Progenitor cell of endocrine pancreas (in vitro differentiated cells): ENCODE data around the gene EPYC. TPM values are rescaled to one million over a fixed set of nuclear protein-coding genes. Genes with fewer than 3 reads are reported as not detected.

Experiments used
- DNase-seq: peaks from one replicate; pipeline ENCODE4 v3.0.0; 2021; ENCODE audit warnings: low spot score; ENCODE audit not compliant: unreplicated experiment
- H3K27ac Mint-ChIP-seq: 2 replicates; pipeline ENCODE4 v1.8.0; 2021; ENCODE audit warnings: mild to moderate bottlenecking, moderate library complexity, mixed read lengths
- H3K27me3 Mint-ChIP-seq: 2 replicates; pipeline ENCODE4 v1.8.0; 2021; ENCODE audit warnings: mixed read lengths
- H3K36me3 Mint-ChIP-seq: 2 replicates; pipeline ENCODE4 v1.8.0; 2022; ENCODE audit warnings: mixed read lengths; ENCODE audit not compliant: insufficient read depth
- H3K4me1 Mint-ChIP-seq: 2 replicates; pipeline ENCODE4 v1.8.0; 2021; ENCODE audit warnings: low read depth, mixed read lengths
- H3K4me3 Mint-ChIP-seq: 2 replicates; pipeline ENCODE4 v1.8.0; 2021; ENCODE audit warnings: low read depth, mild to moderate bottlenecking, moderate library complexity, mixed read lengths
- H3K9me3 Mint-ChIP-seq: 2 replicates; pipeline ENCODE4 v1.8.0; 2021; ENCODE audit warnings: low read depth, mixed read lengths
- total RNA-seq: library from RNA; stranded (reverse); gene quantifications from 2 replicates; pipeline ENCODE4 v1.2.1, GENCODE V29; 2021
- TF ChIP-seq, protein P1 (sequence below): fragments of 200-600 bp; sonication (generic); IDR thresholded peaks from one replicate; pipeline ENCODE4 v1.5.0; 2021; ENCODE audit warnings: antibody characterized with exemption, mild to moderate bottlenecking; ENCODE audit not compliant: unreplicated experiment

The EPYC gene
- total RNA-seq, 1 donor from 2014 or later = not detected

DNA sequence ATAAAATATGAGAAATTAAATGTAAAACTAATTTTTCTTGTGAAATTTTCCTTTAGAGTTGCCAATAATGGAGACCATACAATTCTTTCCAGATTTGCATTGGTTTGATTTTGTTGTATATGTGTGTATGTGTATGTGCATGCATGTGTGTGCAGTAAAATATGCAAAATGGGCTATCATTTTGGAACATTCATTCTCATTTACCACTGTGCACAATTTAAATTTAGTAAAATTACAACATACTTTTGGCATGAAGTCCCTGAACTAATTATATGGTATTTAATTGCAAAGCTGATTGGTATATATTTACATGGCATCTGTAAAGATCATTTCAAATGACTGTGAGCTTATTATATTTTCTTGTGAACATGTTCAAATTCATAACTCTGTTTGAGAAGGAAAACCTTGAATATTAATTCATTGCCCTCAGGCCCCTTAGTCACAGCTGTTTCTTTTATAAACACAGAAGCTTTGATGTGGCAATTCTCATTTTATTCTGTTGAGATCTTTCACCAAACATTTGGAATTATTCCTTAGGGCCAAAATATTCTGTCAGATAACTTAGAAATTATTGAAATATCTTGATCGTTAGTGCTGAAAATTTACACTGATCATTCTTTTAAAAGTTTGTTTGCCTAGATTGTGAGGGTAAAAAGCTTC is 35.5 kb upstream of the EPYC start:
- no peak overlapping the region for H3K4me3 Mint-ChIP-seq
- H3K27me3 Mint-ChIP-seq = no peaks in the 10 kb centered on the region
- H3K4me1 Mint-ChIP-seq = no peaks in the 10 kb centered on the region
- no peak for DNase-seq
- H3K27ac Mint-ChIP-seq = no peak overlapping the region
- H3K9me3 Mint-ChIP-seq = no peaks in the 10 kb centered on the region
- H3K36me3 Mint-ChIP-seq = no peaks in the 10 kb centered on the region
- TF ChIP-seq, protein P1, sequence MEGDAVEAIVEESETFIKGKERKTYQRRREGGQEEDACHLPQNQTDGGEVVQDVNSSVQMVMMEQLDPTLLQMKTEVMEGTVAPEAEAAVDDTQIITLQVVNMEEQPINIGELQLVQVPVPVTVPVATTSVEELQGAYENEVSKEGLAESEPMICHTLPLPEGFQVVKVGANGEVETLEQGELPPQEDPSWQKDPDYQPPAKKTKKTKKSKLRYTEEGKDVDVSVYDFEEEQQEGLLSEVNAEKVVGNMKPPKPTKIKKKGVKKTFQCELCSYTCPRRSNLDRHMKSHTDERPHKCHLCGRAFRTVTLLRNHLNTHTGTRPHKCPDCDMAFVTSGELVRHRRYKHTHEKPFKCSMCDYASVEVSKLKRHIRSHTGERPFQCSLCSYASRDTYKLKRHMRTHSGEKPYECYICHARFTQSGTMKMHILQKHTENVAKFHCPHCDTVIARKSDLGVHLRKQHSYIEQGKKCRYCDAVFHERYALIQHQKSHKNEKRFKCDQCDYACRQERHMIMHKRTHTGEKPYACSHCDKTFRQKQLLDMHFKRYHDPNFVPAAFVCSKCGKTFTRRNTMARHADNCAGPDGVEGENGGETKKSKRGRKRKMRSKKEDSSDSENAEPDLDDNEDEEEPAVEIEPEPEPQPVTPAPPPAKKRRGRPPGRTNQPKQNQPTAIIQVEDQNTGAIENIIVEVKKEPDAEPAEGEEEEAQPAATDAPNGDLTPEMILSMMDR = no peak

- H3K36me3 Mint-ChIP-seq = no peaks in the 10 kb centered on the region
- H3K4me3 Mint-ChIP-seq = no peak overlapping the region
- H3K27ac Mint-ChIP-seq = no peak overlapping the region
- H3K27me3 Mint-ChIP-seq = no peaks in the 10 kb centered on the region
- no peak for DNase-seq
- TF ChIP-seq, protein P1 = no peak
- no peaks in the 10 kb centered on the region for H3K4me1 Mint-ChIP-seq
- H3K9me3 Mint-ChIP-seq = no peaks in the 10 kb centered on the region
Measured at GRCh38 chr12:91037276-91037675, 32.5 kb upstream of the EPYC start.

DNA sequence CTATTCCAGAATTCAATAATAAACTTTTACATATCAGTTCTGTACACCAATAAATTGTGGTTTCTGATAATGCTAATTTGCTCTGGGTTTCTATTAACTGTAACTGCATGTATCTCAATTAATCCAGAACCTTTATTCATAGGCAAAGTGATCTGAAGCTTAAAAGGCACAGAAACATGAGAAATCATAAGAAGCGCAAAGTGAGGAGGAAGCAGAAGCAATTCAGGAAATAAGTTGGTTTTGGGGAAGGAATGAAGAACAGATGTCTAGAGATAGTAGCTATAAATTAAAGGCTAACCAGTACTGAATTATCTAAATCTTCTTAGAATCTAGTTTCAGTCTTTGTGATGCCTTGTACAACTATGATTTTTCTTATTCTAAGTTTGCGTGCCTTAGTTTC is 28.5 kb upstream of the EPYC start:
- H3K9me3 Mint-ChIP-seq = no peaks in the 10 kb centered on the region
- H3K4me3 Mint-ChIP-seq = no peak overlapping the region
- no peaks in the 10 kb centered on the region for H3K36me3 Mint-ChIP-seq
- TF ChIP-seq, protein P1 = no peak
- H3K27me3 Mint-ChIP-seq = no peaks in the 10 kb centered on the region
- H3K27ac Mint-ChIP-seq = no peak overlapping the region
- no peak for DNase-seq
- no peaks in the 10 kb centered on the region for H3K4me1 Mint-ChIP-seq

- TF ChIP-seq, protein P1 = no peak
- H3K4me1 Mint-ChIP-seq = no peaks in the 10 kb centered on the region
- H3K27me3 Mint-ChIP-seq = no peaks in the 10 kb centered on the region
- DNase-seq = no peak
- H3K27ac Mint-ChIP-seq = no peak overlapping the region
- H3K9me3 Mint-ChIP-seq = peaks cover 3% of the 10 kb centered on the region
- no peaks in the 10 kb centered on the region for H3K36me3 Mint-ChIP-seq
- H3K4me3 Mint-ChIP-seq = no peak overlapping the region
Measured at GRCh38 chr12:91023326-91024004, 18.7 kb upstream of the EPYC start.

DNA sequence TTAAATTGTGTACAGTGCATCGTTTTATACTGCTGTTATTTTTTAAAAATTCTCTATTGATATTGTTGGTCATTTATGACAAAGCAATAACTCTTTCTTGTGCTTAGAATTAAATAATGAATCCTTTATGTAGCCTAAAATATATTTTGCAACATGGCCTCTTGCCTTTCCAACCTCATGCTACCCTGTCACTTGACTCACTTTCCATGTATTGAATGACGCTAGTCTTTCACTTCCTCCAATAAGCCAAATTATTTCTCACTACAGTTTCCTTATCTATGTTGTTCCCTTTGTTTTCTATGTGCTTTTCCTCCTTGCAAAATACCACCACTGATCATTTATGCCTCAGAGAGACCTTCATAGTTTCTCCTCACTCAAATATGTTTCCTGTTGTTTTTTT is 16.3 kb upstream of the EPYC start:
- Mint-ChIP-seq H3K36me3 (no peaks in the 10 kb centered on the region), H3K4me1 (no peaks in the 10 kb centered on the region), H3K27ac (no peak overlapping the region), H3K4me3 (no peak overlapping the region), H3K27me3 (no peaks in the 10 kb centered on the region), H3K9me3 (no peaks in the 10 kb centered on the region)
- DNase-seq = no peak
- TF ChIP-seq, protein P1 = no peak
